HepG2 (cell line): Measurements from ENCODE around the gene CFAP54. TPM values are rescaled to one million over a fixed set of nuclear protein-coding genes. Genes with fewer than 3 reads are reported as not detected.

Experiments
- GLMP ChIP-seq: sonication (generic); formaldehyde crosslinking; IDR thresholded peaks from 2 replicates; pipeline ENCODE4 v1.9.0; 2021; ENCODE audit warnings: missing genetic modification reagents, mild to moderate bottlenecking, borderline replicate concordance
- ISX ChIP-seq: sonication (generic); formaldehyde crosslinking; conservative IDR thresholded peaks from 2 replicates; pipeline ENCODE4 v1.5.0; 2020; ENCODE audit warnings: missing genetic modification reagents
- MXD3 ChIP-seq: IDR thresholded peaks from 2 replicates; pipeline ENCODE4 v1.6.1; 2016; ENCODE audit warnings: mild to moderate bottlenecking, missing biosample characterization, missing genetic modification reagents
- PRPF4 ChIP-seq: fragments of 200-400 bp; formaldehyde crosslinking; IDR thresholded peaks from 2 replicates; pipeline ENCODE4 v1.6.1; 2016; ENCODE audit warnings: low read length, low read depth; ENCODE audit not compliant: poor library complexity, severe bottlenecking
- RAD51 ChIP-seq: fragments of 450-650 bp; IDR thresholded peaks from 2 replicates; pipeline ENCODE4 v1.6.1; 2016; ENCODE audit warnings: borderline replicate concordance
- SOX6 ChIP-seq, 2 experiments: fragments of 450-650 bp in 1 of 2; sonication (generic) in 1 of 2; formaldehyde crosslinking in 1 of 2; IDR thresholded peaks; 2 replicates each; pipeline versions ENCODE4 v1.4.0 to v1.6.1; 2017 to 2020; ENCODE audit warnings: antibody characterized with exemption in 1 of 2, mild to moderate bottlenecking in 1 of 2, missing genetic modification reagents in 1 of 2
- TFAP4 ChIP-seq: sonication (generic); IDR thresholded peaks from 2 replicates; pipeline ENCODE4 v1.6.1; 2016; ENCODE audit warnings: low read depth, borderline replicate concordance
- ZNF17 ChIP-seq: sonication (generic); formaldehyde crosslinking; IDR thresholded peaks from 2 replicates; pipeline ENCODE4 v1.5.0; 2020; ENCODE audit warnings: mild to moderate bottlenecking, missing genetic modification reagents
- ZNF24 ChIP-seq: fragments of 450-650 bp; IDR thresholded peaks from 2 replicates; pipeline ENCODE4 v1.6.1; 2017; ENCODE audit warnings: antibody characterized with exemption, mild to moderate bottlenecking
- ZNF513 ChIP-seq: sonication (generic); formaldehyde crosslinking; conservative IDR thresholded peaks from 2 replicates; pipeline ENCODE4 v1.5.0; 2020; ENCODE audit warnings: missing genetic modification reagents
- ZNF570 ChIP-seq: sonication (generic); formaldehyde crosslinking; IDR thresholded peaks from 2 replicates; pipeline ENCODE4 v1.4.0; 2020; ENCODE audit warnings: mild to moderate bottlenecking, missing genetic modification reagents, borderline replicate concordance
- ZNF598 ChIP-seq: sonication (generic); formaldehyde crosslinking; IDR thresholded peaks from 2 replicates; pipeline ENCODE4 v1.5.1; 2020; ENCODE audit warnings: mild to moderate bottlenecking, missing genetic modification reagents, borderline replicate concordance
- ZNF646 ChIP-seq: sonication (generic); formaldehyde crosslinking; IDR thresholded peaks from 2 replicates; pipeline ENCODE4 v1.9.0; 2021; ENCODE audit warnings: mild to moderate bottlenecking, missing genetic modification reagents
- ZNF678 ChIP-seq: sonication (generic); formaldehyde crosslinking; IDR thresholded peaks from 2 replicates; pipeline ENCODE4 v1.4.0; 2020; ENCODE audit warnings: mild to moderate bottlenecking, missing genetic modification reagents
- ZNF790 ChIP-seq: sonication (generic); formaldehyde crosslinking; IDR thresholded peaks from 2 replicates; pipeline ENCODE4 v1.8.0; 2022; ENCODE audit warnings: missing genetic modification reagents, mild to moderate bottlenecking, borderline replicate concordance
- polyA plus RNA-seq, 8 experiments: library from polyadenylated mRNA; depleted of rRNA in 3 of 8; stranded (reverse) in 7 of 8; unstranded in 1 of 8; fragments of >200 nt; fragmentation: Illumina TruSeq in 4 of 8; extraction: Trizol in 4 of 8; gene quantifications; 2 replicates each; pipeline versions ENCODE4 v1.2.1 to v1.2.3, GENCODE V29; 2011 to 2016; ENCODE audit warnings: low read depth in 4 of 8, missing spikeins in 1 of 8, mixed read lengths in 1 of 8; ENCODE audit not compliant: insufficient read depth in 1 of 8
- total RNA-seq, 5 experiments: library from RNA; depleted of rRNA; stranded (reverse); fragments of >200 nt; fragmentation: Illumina TruSeq; extraction: Trizol; gene quantifications; 2 replicates each; pipeline ENCODE4 v1.2.3, GENCODE V29; 2016; ENCODE audit warnings: low read depth in 1 of 5

The CFAP54 gene
- total and polyA plus RNA-seq, 2 of the 13 experiments (the other 11 are each of a cell fraction or from before 2014, with no cell fraction given): not detected

- TF ChIP-seq ZNF678 (CRISPR knock-in tag) (no peak), ZNF646 (CRISPR knock-in tag) (0 out of 2 replicates have a peak, but pooled peaks have one; percentile 17), PRPF4 (no peak), ZNF598 (CRISPR knock-in tag) (peak; percentile 43; the same call in 1 of the 2 replicates), ZNF570 (CRISPR knock-in tag) (no peak), ZNF790 (CRISPR knock-in tag) (0 out of 2 replicates have a peak, but pooled peaks have one; percentile 22), ISX (CRISPR knock-in tag) (no peak), ZNF513 (CRISPR knock-in tag) (no peak), ZNF24 (0 out of 2 replicates have a peak, but pooled peaks have one; percentile 15), GLMP (no peak), RAD51 (no peak), MXD3 (CRISPR knock-in tag) (peak; percentile 27; the same call in 1 of the 2 replicates), SOX6 (IDR thresholded peaks at IDR 0.05) (no peak), SOX6 (CRISPR knock-in tag; IDR thresholded peaks at IDR 0.05) (peak; percentile 79), TFAP4 (no peak), ZNF17 (CRISPR knock-in tag) (no peak)
These were observed 417.7 kb downstream of the CFAP54 start, which contains the start of gene NEDD1 (continued) for GRCh38 chr12:96906849-96907670.
